Progenitor cell of endocrine pancreas (in vitro differentiated cells): Measurements from ENCODE around the gene BSN. TPM values are rescaled to one million over a fixed set of nuclear protein-coding genes. Genes with fewer than 3 reads are reported as not detected.
A peak's percentile ranks its signal among the peaks of the same experiment; 100 is the strongest.

Experiments
- DNase-seq: peaks from one replicate; pipeline ENCODE4 v3.0.0; 2021; ENCODE audit warnings: low spot score; ENCODE audit not compliant: unreplicated experiment
- H3K27ac Mint-ChIP-seq: 2 replicates; pipeline ENCODE4 v1.8.0; 2021; ENCODE audit warnings: mild to moderate bottlenecking, moderate library complexity, mixed read lengths
- H3K27me3 Mint-ChIP-seq: 2 replicates; pipeline ENCODE4 v1.8.0; 2021; ENCODE audit warnings: mixed read lengths
- H3K36me3 Mint-ChIP-seq: 2 replicates; pipeline ENCODE4 v1.8.0; 2022; ENCODE audit warnings: mixed read lengths; ENCODE audit not compliant: insufficient read depth
- H3K4me1 Mint-ChIP-seq: 2 replicates; pipeline ENCODE4 v1.8.0; 2021; ENCODE audit warnings: low read depth, mixed read lengths
- H3K4me3 Mint-ChIP-seq: 2 replicates; pipeline ENCODE4 v1.8.0; 2021; ENCODE audit warnings: low read depth, mild to moderate bottlenecking, moderate library complexity, mixed read lengths
- H3K9me3 Mint-ChIP-seq: 2 replicates; pipeline ENCODE4 v1.8.0; 2021; ENCODE audit warnings: low read depth, mixed read lengths
- CTCF ChIP-seq: fragments of 200-600 bp; sonication (generic); IDR thresholded peaks from one replicate; pipeline ENCODE4 v1.5.0; 2021; ENCODE audit warnings: antibody characterized with exemption, mild to moderate bottlenecking; ENCODE audit not compliant: unreplicated experiment
- total RNA-seq: library from RNA; stranded (reverse); gene quantifications from 2 replicates; pipeline ENCODE4 v1.2.1, GENCODE V29; 2021

Gene BSN
- total RNA-seq, 1 donor from 2014 or later, result 3.8 TPM

- H3K27ac Mint-ChIP-seq, result no peak overlapping the region
- H3K9me3 Mint-ChIP-seq, result no peaks in the 10 kb centered on the region
- TF ChIP-seq CTCF, result no peak
- H3K36me3 Mint-ChIP-seq, result no peaks in the 10 kb centered on the region
- DNase-seq, result no peak
- no peaks in the 10 kb centered on the region for H3K27me3 Mint-ChIP-seq
- no peak overlapping the region for H3K4me3 Mint-ChIP-seq
- H3K4me1 Mint-ChIP-seq, result peaks cover 11% of the 10 kb centered on the region
Measured at GRCh38 chr3:49717211-49717958, 163.1 kb downstream of the BSN start.

DNA sequence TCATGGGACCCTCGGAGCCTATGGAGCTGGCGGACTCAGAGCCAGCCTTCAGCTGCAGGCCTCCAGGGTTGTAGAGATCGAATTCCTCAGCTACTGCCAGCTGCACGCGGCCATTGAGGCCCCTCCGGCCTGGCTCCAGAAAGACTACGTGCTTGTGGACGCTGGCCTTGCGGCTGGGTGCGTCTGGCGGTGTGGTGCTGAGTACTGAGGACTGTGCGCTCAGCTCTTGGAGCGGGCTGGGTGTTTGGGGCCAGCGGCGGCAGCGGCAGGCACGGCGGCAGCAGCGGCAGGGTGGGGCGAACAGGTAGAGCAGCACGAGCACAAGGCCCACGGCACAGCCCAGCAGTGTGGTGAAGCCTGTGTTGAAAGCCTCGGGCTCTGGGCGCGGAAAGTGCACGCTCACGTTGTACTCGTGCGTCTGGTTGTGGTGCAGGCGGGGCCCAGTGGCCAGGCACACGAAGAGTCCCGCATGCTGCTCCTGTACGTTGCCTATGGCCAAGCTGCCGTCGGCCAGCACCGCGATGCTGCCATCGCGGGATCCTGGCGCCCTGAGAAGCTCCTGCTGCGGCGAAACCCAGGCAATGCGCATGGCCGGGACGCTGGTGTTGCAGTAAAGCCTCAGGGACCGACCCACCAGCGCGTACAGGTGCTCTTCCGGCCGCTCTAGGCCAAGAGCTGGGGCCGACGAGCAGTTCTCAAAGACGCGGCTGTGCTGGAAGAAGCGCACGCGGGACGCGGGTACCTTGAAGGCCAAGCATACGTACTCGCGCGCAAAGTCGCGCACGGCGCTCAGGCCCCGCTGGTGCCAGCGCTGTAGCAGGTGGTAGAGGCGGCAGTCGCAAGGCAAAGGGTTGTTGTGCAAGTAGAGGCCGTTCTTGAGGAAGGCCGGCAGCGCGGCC, 163.9 kb downstream of the BSN start:
- H3K9me3 Mint-ChIP-seq, result no peaks in the 10 kb centered on the region
- H3K4me1 Mint-ChIP-seq, result peaks cover 16% of the 10 kb centered on the region
- H3K4me3 Mint-ChIP-seq, result peak overlapping the region; percentile 80
- no peak for TF ChIP-seq CTCF
- H3K36me3 Mint-ChIP-seq, result no peaks in the 10 kb centered on the region
- peak; percentile 11 for DNase-seq
- H3K27ac Mint-ChIP-seq, result peak overlapping the region; percentile 73
- no peaks in the 10 kb centered on the region for H3K27me3 Mint-ChIP-seq

DNA sequence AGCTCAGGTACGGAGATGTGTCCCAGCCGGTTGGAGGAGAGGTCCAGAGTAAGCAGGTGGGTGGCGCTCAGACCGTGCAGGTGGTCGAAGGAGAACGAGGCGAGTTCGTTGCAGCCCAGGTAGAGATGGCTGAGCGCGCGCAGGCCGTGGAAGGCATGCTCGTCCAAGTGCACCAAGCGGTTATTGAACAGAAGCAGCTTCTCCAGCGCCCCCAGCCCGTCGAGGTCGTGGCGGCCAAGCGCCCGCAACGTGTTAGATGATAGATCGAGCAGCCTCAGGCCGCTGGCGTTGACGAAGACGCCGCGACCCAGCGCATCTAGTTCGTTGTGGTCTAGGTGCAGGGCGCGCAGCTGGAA, 164.6 kb downstream of the BSN start:
- Mint-ChIP-seq H3K27ac (peak overlapping the region; percentile 73), H3K9me3 (no peaks in the 10 kb centered on the region), H3K36me3 (no peaks in the 10 kb centered on the region), H3K4me1 (peaks cover 18% of the 10 kb centered on the region), H3K4me3 (peak overlapping the region; percentile 80), H3K27me3 (no peaks in the 10 kb centered on the region)
- peak; percentile 13 for DNase-seq
- no peak for TF ChIP-seq CTCF

DNA sequence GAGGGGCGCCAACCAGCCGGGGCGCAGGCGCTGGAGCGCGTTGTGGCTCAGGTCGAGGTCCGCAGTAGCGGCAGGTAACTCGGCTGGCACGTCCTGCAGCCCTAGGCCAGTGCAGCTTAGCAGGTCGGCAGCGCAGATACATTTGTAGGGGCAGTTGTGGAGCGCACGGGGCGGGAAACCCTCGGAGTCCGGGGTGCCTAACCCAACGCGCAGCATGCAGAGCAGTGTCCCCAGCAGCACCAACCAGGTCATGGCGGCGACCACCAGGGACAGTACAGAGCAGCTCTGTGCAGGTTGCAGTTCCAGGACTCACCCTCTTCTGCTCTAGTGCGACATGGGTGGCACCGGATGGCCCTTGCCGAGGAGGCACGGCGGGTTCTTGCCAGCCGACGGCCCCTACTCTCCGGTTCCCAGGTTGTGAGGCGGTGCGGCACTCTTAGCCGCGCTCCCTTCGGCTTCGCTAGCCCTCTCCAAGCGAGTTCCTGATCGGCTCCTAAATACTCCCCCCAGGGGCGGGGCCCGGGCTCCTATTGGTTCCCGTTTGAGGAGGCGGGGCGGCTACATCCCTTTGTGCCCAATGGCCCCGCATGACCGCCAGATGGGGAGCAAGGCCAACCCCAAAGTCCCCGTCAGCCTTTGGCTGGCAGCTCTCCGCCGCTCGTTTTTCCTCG, 165.1 kb downstream of the BSN start, which contains the start of gene AMIGO3:
TSS of gene AMIGO3 (minus strand) at position 471 of the 671 bp plus-strand sequence. CDS start at position 252, 219 bp downstream.
- Mint-ChIP-seq H3K27ac (peak within 1 kb of the TSS; percentile 89), H3K9me3 (no peaks in the 10 kb centered on the region), H3K4me3 (peak within 1 kb of the TSS; percentile 80), H3K27me3 (no peaks in the 10 kb centered on the region), H3K36me3 (no peaks in the 10 kb centered on the region), H3K4me1 (peaks cover 20% of the 10 kb centered on the region)
- TF ChIP-seq CTCF, result peak; percentile 72
- peak; percentile 76 for DNase-seq

Other genes with a start within 250 kb of the BSN start
- 55.1 and 56.6 TPM in 2 replicates for gene USP4, start 214.4 kb upstream of the BSN start, total RNA-seq
- 130 TPM in 2 replicates for gene GPX1, start 196.1 kb upstream of the BSN start, total RNA-seq
- gene RHOA, start 142.5 kb upstream of the BSN start, total RNA-seq, result 289 and 301 TPM in 2 replicates
- gene TCTA, start 142.1 kb upstream of the BSN start, total RNA-seq, result 18.0 and 18.8 TPM in 2 replicates
- gene AMT, start 132.0 kb upstream of the BSN start, total RNA-seq, result 29.8 and 32.8 TPM in 2 replicates
- 23.7 and 23.8 TPM in 2 replicates for gene NICN1, start 125.2 kb upstream of the BSN start, total RNA-seq
- gene DAG1, start 84.2 kb upstream of the BSN start, total RNA-seq, result 109 and 114 TPM in 2 replicates
- 160 and 178 TPM in 2 replicates for gene APEH, start 119.9 kb downstream of the BSN start, total RNA-seq
- 45.2 and 47.5 TPM in 2 replicates for gene MST1, start 135.0 kb downstream of the BSN start, total RNA-seq
- 52.2 and 54.4 TPM in 2 replicates for gene RNF123, start 135.1 kb downstream of the BSN start, total RNA-seq
- gene AMIGO3, start 165.2 kb downstream of the BSN start, total RNA-seq, result 0.86 TPM in 1 of 2 replicates, not detected in the other
- gene GMPPB, start 169.5 kb downstream of the BSN start, total RNA-seq, result 31.2 and 34.3 TPM in 2 replicates
- gene IP6K1, start 232.1 kb downstream of the BSN start, total RNA-seq, result 43.4 and 46.3 TPM in 2 replicates
- gene CDHR4, start 245.4 kb downstream of the BSN start, total RNA-seq, result not detected in 2 replicates
- gene INKA1, start 248.8 kb downstream of the BSN start, total RNA-seq, result not detected in 2 replicates